HCT116 (cell line): ENCODE measurements around the gene SMS. TPM values are rescaled to one million over a fixed set of nuclear protein-coding genes. Genes with fewer than 3 reads are reported as not detected.

Experiments used
- ATAC-seq: fragments of 200-7000 bp; cut with Tn5 transposase; 2 replicates; pipeline ENCODE4 v1.9.1; 2020; ENCODE audit warnings: mild to moderate bottlenecking, moderate library complexity
- BruUV-seq: library from RNA; stranded (reverse); fragments of 400-500 nt; replicated peaks from 2 replicates; lab custom pipeline; 2021; lab: Mats Ljungman, UMichigan
- CTCF ChIA-PET: fragments of 300-600 bp; sonication (Branson Sonifier 250); formaldehyde crosslinking; loops from one replicate; lab custom pipeline; 2021; ENCODE audit warnings: antibody characterized with exemption; lab: Charles Lee
- POLR2A ChIA-PET: fragments of 300-600, 350-600 bp; sonication (Branson Sonifier 250); formaldehyde crosslinking; loops from one replicate; lab custom pipeline; 2021; ENCODE audit warnings: antibody characterized with exemption; lab: Charles Lee
- RAD21 ChIA-PET, 2 experiments: fragments of 300-600 bp; sonication (Branson Sonifier 250); formaldehyde crosslinking; loops; one replicate each; lab custom pipeline; 2023; ENCODE audit warnings: low total read pairs in 2 of 2; ENCODE audit not compliant: uncharacterized antibody in 2 of 2, unreplicated experiment in 2 of 2, low non-redundant PET in 1 of 2; lab: Charles Lee
- DNase-seq: peaks from one replicate; pipeline ENCODE4 v3.0.0-alpha.2; 2010; ENCODE audit warnings: low read depth, low spot score
- H2AFZ ChIP-seq: fragments of 200-600 bp; shearing (Covaris generic), sonication (generic); 2 replicates; pipeline ENCODE4 v1.6.1; 2017; ENCODE audit warnings: low read depth, mixed run types, mixed read lengths, antibody characterized with exemption, low read length; ENCODE audit not compliant: poor library complexity, severe bottlenecking
- H3K27ac ChIP-seq: 2 replicates; pipeline ENCODE4 v1.5.1; 2012; ENCODE audit warnings: low read depth, low read length
- H3K27me3 ChIP-seq: fragments of 200-600 bp; sonication (generic); 2 replicates; pipeline ENCODE4 v1.6.1; 2016; ENCODE audit warnings: mixed run types, low read length, mixed read lengths; ENCODE audit not compliant: insufficient read depth
- H3K36me3 ChIP-seq, 2 experiments: fragments of 200-500 bp in 1 of 2; fragments of 200-600 bp in 1 of 2; sonication (Bioruptor generic) in 1 of 2; sonication (generic) in 1 of 2; 2 replicates each; pipeline versions ENCODE4 v1.5.1 to v1.6.1; 2014 to 2016; ENCODE audit warnings: low read length in 2 of 2, inconsistent platforms in 1 of 2, mixed read lengths in 1 of 2, mixed run types in 1 of 2; ENCODE audit not compliant: insufficient read depth in 2 of 2, control insufficient read depth in 1 of 2
- H3K4me1 ChIP-seq, 2 experiments: fragments of 200-600 bp in 1 of 2; sonication (generic) in 1 of 2; 2 replicates each; pipeline versions ENCODE4 v1.5.1 to v1.6.1; 2012 to 2017; ENCODE audit warnings: low read length in 2 of 2, inconsistent platforms in 1 of 2, mild to moderate bottlenecking in 1 of 2, mixed read lengths in 1 of 2, mixed run types in 1 of 2, moderate library complexity in 1 of 2; ENCODE audit not compliant: insufficient read depth in 2 of 2, control insufficient read depth in 1 of 2
- H3K4me2 ChIP-seq: fragments of 200-600 bp; sonication (generic); 2 replicates; pipeline ENCODE4 v1.6.1; 2017; ENCODE audit warnings: mixed run types, low read length, mixed read lengths
- H3K4me3 ChIP-seq, 2 experiments: fragments of 200-600 bp in 1 of 2; sonication (generic) in 1 of 2; replicated peaks in 1 of 2; 2 replicates each; pipeline ENCODE4 v1.5.1; 2011 to 2016; ENCODE audit warnings: low read length in 2 of 2, control low read depth in 1 of 2, low read depth in 1 of 2, mild to moderate bottlenecking in 1 of 2, mixed read lengths in 1 of 2, mixed run types in 1 of 2
- H3K79me2 ChIP-seq: fragments of 200-600 bp; sonication (generic); 2 replicates; pipeline ENCODE4 v1.6.1; 2017; ENCODE audit warnings: mild to moderate bottlenecking, mixed run types, low read length, moderate library complexity, mixed read lengths; ENCODE audit not compliant: insufficient read depth
- H3K9ac ChIP-seq: fragments of 200-600 bp; sonication (generic); 2 replicates; pipeline ENCODE4 v1.6.1; 2016; ENCODE audit warnings: low read length, mixed read lengths
- H3K9me2 ChIP-seq: fragments of 200-600 bp; sonication (generic), shearing (Covaris generic); 2 replicates; pipeline ENCODE4 v1.6.1; 2017; ENCODE audit warnings: mixed run types, mild to moderate bottlenecking, moderate library complexity; ENCODE audit not compliant: insufficient read depth
- H3K9me3 ChIP-seq, 2 experiments: fragments of 200-500 bp in 1 of 2; fragments of 200-600 bp in 1 of 2; sonication (Bioruptor generic) in 1 of 2; sonication (generic) in 1 of 2; 2 replicates each; pipeline ENCODE4 v1.6.1; 2014 to 2017; ENCODE audit warnings: low read length in 2 of 2, mixed read lengths in 2 of 2, inconsistent platforms in 1 of 2, low read depth in 1 of 2, mild to moderate bottlenecking in 1 of 2, mixed run types in 1 of 2, moderate library complexity in 1 of 2; ENCODE audit not compliant: control insufficient read depth in 1 of 2, insufficient read depth in 1 of 2
- H4K20me1 ChIP-seq: fragments of 200-600 bp; sonication (generic), shearing (Covaris generic); 2 replicates; pipeline ENCODE4 v1.6.1; 2017; ENCODE audit warnings: mixed run types, mild to moderate bottlenecking, moderate library complexity; ENCODE audit not compliant: insufficient read depth
- CEBPB ChIP-seq: IDR thresholded peaks from 2 replicates; pipeline ENCODE4 v1.6.1; 2012; ENCODE audit warnings: low read depth
- EGR1 ChIP-seq: IDR thresholded peaks from 2 replicates; pipeline ENCODE4 v1.6.1; 2012; ENCODE audit warnings: low read depth
- ELF1 ChIP-seq: IDR thresholded peaks from 2 replicates; pipeline ENCODE4 v1.6.1; 2012; ENCODE audit warnings: low read depth, borderline replicate concordance
- FOSL1 ChIP-seq: IDR thresholded peaks from 2 replicates; pipeline ENCODE4 v1.6.1; 2012; ENCODE audit warnings: low read depth
- JUND ChIP-seq: IDR thresholded peaks from 2 replicates; pipeline ENCODE4 v1.6.1; 2012
- MAX ChIP-seq: IDR thresholded peaks from 2 replicates; pipeline ENCODE4 v1.6.1; 2012
- POLR2AphosphoS5 ChIP-seq: IDR thresholded peaks from 2 replicates; pipeline ENCODE4 v1.6.1; 2011; ENCODE audit warnings: mild to moderate bottlenecking, low read depth, low read length, moderate library complexity
- RAD21 ChIP-seq: IDR thresholded peaks from 2 replicates; pipeline ENCODE4 v1.6.1; 2012; ENCODE audit warnings: low read depth, mild to moderate bottlenecking
- SIN3A ChIP-seq: IDR thresholded peaks from 2 replicates; pipeline ENCODE4 v1.6.1; 2012; ENCODE audit warnings: low read depth
- SRF ChIP-seq: IDR thresholded peaks from 2 replicates; pipeline ENCODE4 v1.6.1; 2012; ENCODE audit warnings: low read depth
- YY1 ChIP-seq: IDR thresholded peaks from 2 replicates; pipeline ENCODE4 v1.6.1; 2011; ENCODE audit warnings: low read length, low read depth, moderate library complexity, mild to moderate bottlenecking; ENCODE audit not compliant: insufficient replicate concordance; ENCODE audit errors: extremely low read depth
- ZBTB33 ChIP-seq: IDR thresholded peaks from 2 replicates; pipeline ENCODE4 v1.6.1; 2011; ENCODE audit warnings: mild to moderate bottlenecking, low read length, moderate library complexity; ENCODE audit not compliant: insufficient replicate concordance; ENCODE audit errors: extremely low read depth
- ZFX ChIP-seq: fragments of 450-650 bp; IDR thresholded peaks from 2 replicates; pipeline ENCODE4 v1.6.1; 2017
- ZNF274 ChIP-seq: fragments of 200-500 bp; sonication (Bioruptor generic); IDR thresholded peaks from 2 replicates; pipeline ENCODE4 v1.6.1; 2014; ENCODE audit warnings: mild to moderate bottlenecking, low read depth, low read length, inconsistent platforms
- intact Hi-C: fragments of 100-400 bp; cut with micrococcal nuclease; formaldehyde crosslinking; loops from 2 replicates; pipeline ENCODE4 v1.10.0; 2022
- total RNA-seq: library from RNA; stranded (reverse); gene quantifications from one replicate; pipeline ENCODE4 v1.2.1, GENCODE V29; 2021; ENCODE audit not compliant: unreplicated experiment
- TF ChIP-seq, protein P1 (sequence below): IDR thresholded peaks from 2 replicates; pipeline ENCODE4 v1.6.1; 2012

Gene SMS
- total RNA-seq, 1 experiment from 2014 or later: 164 TPM

DNA sequence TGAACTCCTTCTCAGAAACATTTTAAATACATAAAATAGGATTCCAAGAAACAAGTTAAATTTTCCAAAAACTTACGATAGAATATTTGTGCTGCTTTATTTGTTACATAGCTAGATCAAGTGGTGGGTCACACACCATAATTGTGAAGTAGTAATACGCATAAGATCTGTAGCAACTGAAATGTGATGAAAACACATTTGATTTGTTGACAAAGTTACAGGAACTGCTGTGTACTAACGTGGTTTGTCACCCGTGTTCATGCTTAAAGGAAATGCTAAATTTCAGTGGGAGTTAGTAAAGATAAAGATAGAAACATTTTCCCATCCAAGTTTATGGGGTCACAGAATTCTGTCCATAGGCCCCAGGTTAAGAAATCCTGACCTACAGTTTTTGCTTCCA lies 57.5 kb downstream of the SMS start:
- H2AFZ ChIP-seq: no peak overlapping the region
- no peaks in the 10 kb centered on the region for H3K27me3 ChIP-seq
- POLR2A ChIA-PET: no interaction called here
- H3K9me3 ChIP-seq: no peaks in the 10 kb centered on the region
- H3K9ac ChIP-seq: no peak overlapping the region
- no peak overlapping the region for H3K27ac ChIP-seq
- RAD21 ChIA-PET: no interaction called here
- no peak for ATAC-seq
- H4K20me1 ChIP-seq: no peaks in the 10 kb centered on the region
- no peaks in the 10 kb centered on the region for H3K79me2 ChIP-seq
- CTCF ChIA-PET: no interaction called here
- TF ChIP-seq JUND: no peak
- TF ChIP-seq CEBPB: no peak
- TF ChIP-seq SRF: no peak
- TF ChIP-seq, protein P1, sequence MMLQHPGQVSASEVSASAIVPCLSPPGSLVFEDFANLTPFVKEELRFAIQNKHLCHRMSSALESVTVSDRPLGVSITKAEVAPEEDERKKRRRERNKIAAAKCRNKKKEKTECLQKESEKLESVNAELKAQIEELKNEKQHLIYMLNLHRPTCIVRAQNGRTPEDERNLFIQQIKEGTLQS: no peak
- no peak for TF ChIP-seq YY1
- no peak for TF ChIP-seq RAD21
- TF ChIP-seq SIN3A: no peak
- no peak for TF ChIP-seq ZNF274
- no peak for TF ChIP-seq ELF1
- TF ChIP-seq, all 23 proteins: peak for 0
- no TSS peak for BruUV-seq
- H3K9me2 ChIP-seq: no peaks in the 10 kb centered on the region
- no peaks in the 10 kb centered on the region for H3K4me1 ChIP-seq
- intact Hi-C loops: no loop called here
- H3K4me3 ChIP-seq: no peak overlapping the region
- DNase-seq: no peak
- no peaks in the 10 kb centered on the region; a peak in 2 of 4 replicates for H3K36me3 ChIP-seq
- no peak overlapping the region for H3K4me2 ChIP-seq

DNA sequence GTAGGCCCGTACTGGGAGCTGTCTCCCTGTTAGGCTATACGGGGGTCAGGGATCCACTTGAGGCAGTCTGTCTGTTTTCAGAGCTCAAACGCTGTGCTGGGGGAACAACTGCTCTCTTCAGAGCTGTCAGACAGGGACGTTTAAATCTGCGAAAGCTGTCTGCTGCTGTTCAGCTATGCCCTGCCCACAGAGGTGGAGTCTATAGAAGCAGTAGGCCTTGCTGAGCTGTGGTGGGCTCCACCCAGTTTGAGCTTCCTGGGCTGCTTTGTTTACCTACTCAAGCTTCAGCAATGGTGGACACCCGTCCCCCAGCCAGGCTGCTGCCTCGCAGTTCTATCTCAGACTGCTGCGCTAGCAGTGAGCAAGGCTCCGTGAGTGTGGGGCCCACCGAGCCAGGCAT lies 64.4 kb downstream of the SMS start:
- Histone ChIP-seq H3K4me3 (no peak overlapping the region), H3K4me2 (no peak overlapping the region), H4K20me1 (no peaks in the 10 kb centered on the region), H3K27ac (no peak overlapping the region), H3K9ac (no peak overlapping the region), H3K79me2 (no peaks in the 10 kb centered on the region), H2AFZ (no peak overlapping the region), H3K4me1 (no peaks in the 10 kb centered on the region), H3K9me3 (no peaks in the 10 kb centered on the region), H3K9me2 (no peaks in the 10 kb centered on the region), H3K36me3 (no peaks in the 10 kb centered on the region), H3K27me3 (no peaks in the 10 kb centered on the region)
- ChIA-PET CTCF (no interaction called here), RAD21 (no interaction called here), POLR2A (no interaction called here)
- DNase-seq (no peak), ATAC-seq (no peak)
- no TSS peak for BruUV-seq
- TF ChIP-seq ZFX (no peak), RAD21 (no peak), MAX (no peak), EGR1 (no peak), POLR2AphosphoS5 (no peak), ZBTB33 (no peak), JUND (no peak), FOSL1 (no peak)
- intact Hi-C loops: no loop called here
